ENCODE measurements around the gene LRTM1.

- TF ChIP-seq, protein P1, sequence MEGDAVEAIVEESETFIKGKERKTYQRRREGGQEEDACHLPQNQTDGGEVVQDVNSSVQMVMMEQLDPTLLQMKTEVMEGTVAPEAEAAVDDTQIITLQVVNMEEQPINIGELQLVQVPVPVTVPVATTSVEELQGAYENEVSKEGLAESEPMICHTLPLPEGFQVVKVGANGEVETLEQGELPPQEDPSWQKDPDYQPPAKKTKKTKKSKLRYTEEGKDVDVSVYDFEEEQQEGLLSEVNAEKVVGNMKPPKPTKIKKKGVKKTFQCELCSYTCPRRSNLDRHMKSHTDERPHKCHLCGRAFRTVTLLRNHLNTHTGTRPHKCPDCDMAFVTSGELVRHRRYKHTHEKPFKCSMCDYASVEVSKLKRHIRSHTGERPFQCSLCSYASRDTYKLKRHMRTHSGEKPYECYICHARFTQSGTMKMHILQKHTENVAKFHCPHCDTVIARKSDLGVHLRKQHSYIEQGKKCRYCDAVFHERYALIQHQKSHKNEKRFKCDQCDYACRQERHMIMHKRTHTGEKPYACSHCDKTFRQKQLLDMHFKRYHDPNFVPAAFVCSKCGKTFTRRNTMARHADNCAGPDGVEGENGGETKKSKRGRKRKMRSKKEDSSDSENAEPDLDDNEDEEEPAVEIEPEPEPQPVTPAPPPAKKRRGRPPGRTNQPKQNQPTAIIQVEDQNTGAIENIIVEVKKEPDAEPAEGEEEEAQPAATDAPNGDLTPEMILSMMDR (IDR thresholded peaks at IDR 0.05; ENCODE audit: extremely low read depth in 1 of 2, insufficient read depth in 1 of 2, low read depth in 1 of 2, low read length in 2 of 2): no peak
- no peak for TF ChIP-seq POLR2AphosphoS5 (IDR thresholded peaks at IDR 0.05; ENCODE audit: insufficient read depth, low read depth, low read length)
- no peak for TF ChIP-seq POLR2A (IDR thresholded peaks at IDR 0.05; ENCODE audit: low read depth, low read length)
- no peak for TF ChIP-seq FOS (IDR thresholded peaks at IDR 0.05; ENCODE audit: borderline replicate concordance, insufficient read depth, low read length)
- TF ChIP-seq EZH2 (IDR thresholded peaks at IDR 0.05; ENCODE audit: borderline replicate concordance, low read depth, low read length, severe bottlenecking): no peak
These were observed 12.7 kb downstream of the LRTM1 start for GRCh38 chr3:54915181-54915580.
